ENCODE data around the gene WNT11.

- TF ChIP-seq CTCF (IDR thresholded peaks at IDR 0.05; ENCODE audit: low read depth, low read length) (no peak), MYC (IDR thresholded peaks at IDR 0.05; ENCODE audit: low read depth, low read length) (no peak), MAX (IDR thresholded peaks at IDR 0.05; ENCODE audit: low read depth, low read length) (no peak), POLR2A (IDR thresholded peaks at IDR 0.05; ENCODE audit: extremely low read depth, insufficient read length) (no peak)
Measured at GRCh38 chr11:76247091-76247490, 40.8 kb upstream of the WNT11 start.
